Measurements from ENCODE around the gene AADAC. TPM values are rescaled to one million over a fixed set of nuclear protein-coding genes. Genes with fewer than 3 reads are reported as not detected.

AADAC gene
- polyA plus RNA-seq, 3 donors: 0.09 to 0.36 (median 0.14) TPM

Other genes with a start within 250 kb of the AADAC start
- under 1 TPM in 1 of 3 donors, not detected in 2; 0.07 TPM for gene AADACL2, start 80.2 kb upstream of the AADAC start, polyA plus RNA-seq (ENCODE audit: insufficient read length in 3 of 3)
- 10 to 100 TPM in 1 of 3 donors, 1 to 10 TPM in 2; 5.8 to 11.9 (median 7.0) TPM for gene SUCNR1, start 59.5 kb downstream of the AADAC start, polyA plus RNA-seq (ENCODE audit: insufficient read length in 3 of 3)